GM10248 (cell line): ENCODE data around the gene TCF7L2.

ENCODE experiments used
- CTCF ChIA-PET: fragments of 300-600 bp; sonication (Branson Sonifier 250); formaldehyde crosslinking; extraction: SDS; loops from one replicate; lab custom pipeline; 2021; ENCODE audit warnings: antibody characterized with exemption; lab: Yijun Ruan, JAX
- POLR2A ChIA-PET: fragments of 350-650 bp; sonication (Branson Sonifier 250); formaldehyde crosslinking; extraction: SDS; loops from one replicate; lab custom pipeline; 2020; ENCODE audit warnings: antibody characterized with exemption; lab: Yijun Ruan, JAX
- DNase-seq: peaks from one replicate; pipeline ENCODE4 v3.0.0; 2012; ENCODE audit errors: extremely low spot score
- CTCF ChIP-seq: IDR thresholded peaks from 2 replicates; pipeline ENCODE4 v1.5.1; 2012; ENCODE audit warnings: mild to moderate bottlenecking, low read depth; ENCODE audit errors: extremely low read depth, missing control alignments, control extremely low read depth

Gene TCF7L2

GRCh38 chr10:113042868-113043267, 92.8 kb downstream of the TCF7L2 start:
- no peak for TF ChIP-seq CTCF
- POLR2A ChIA-PET: no interaction called here
- no peak for DNase-seq
- CTCF ChIA-PET: no interaction called here

GRCh38 chr10:113044016-113044755, 94.1 kb downstream of the TCF7L2 start:
- DNase-seq: no peak
- TF ChIP-seq CTCF: no peak
- ChIA-PET POLR2A (no interaction called here), CTCF (no interaction called here)

GRCh38 chr10:113045147-113046055, 95.4 kb downstream of the TCF7L2 start:
- ChIA-PET CTCF (no interaction called here), POLR2A (no interaction called here)
- no peak for TF ChIP-seq CTCF
- DNase-seq: no peak

- ChIA-PET POLR2A (no interaction called here), CTCF (no interaction called here)
- DNase-seq: no peak
- no peak for TF ChIP-seq CTCF
Observed at GRCh38 chr10:113047151-113047550, 97.1 kb downstream of the TCF7L2 start.

GRCh38 chr10:113047605-113047962, 97.5 kb downstream of the TCF7L2 start:
- ChIA-PET CTCF (no interaction called here), POLR2A (no interaction called here)
- no peak for TF ChIP-seq CTCF

GRCh38 chr10:113047963-113048781, 98.1 kb downstream of the TCF7L2 start:
- ChIA-PET CTCF (no interaction called here), POLR2A (no interaction called here)
- no peak for TF ChIP-seq CTCF
- DNase-seq: no peak

More at GRCh38 chr10:113047605-113047962, 97.5 kb downstream of the TCF7L2 start:
- no peak for DNase-seq
